Measurements from ENCODE around the gene TMUB2.

Gene TMUB2

DNA sequence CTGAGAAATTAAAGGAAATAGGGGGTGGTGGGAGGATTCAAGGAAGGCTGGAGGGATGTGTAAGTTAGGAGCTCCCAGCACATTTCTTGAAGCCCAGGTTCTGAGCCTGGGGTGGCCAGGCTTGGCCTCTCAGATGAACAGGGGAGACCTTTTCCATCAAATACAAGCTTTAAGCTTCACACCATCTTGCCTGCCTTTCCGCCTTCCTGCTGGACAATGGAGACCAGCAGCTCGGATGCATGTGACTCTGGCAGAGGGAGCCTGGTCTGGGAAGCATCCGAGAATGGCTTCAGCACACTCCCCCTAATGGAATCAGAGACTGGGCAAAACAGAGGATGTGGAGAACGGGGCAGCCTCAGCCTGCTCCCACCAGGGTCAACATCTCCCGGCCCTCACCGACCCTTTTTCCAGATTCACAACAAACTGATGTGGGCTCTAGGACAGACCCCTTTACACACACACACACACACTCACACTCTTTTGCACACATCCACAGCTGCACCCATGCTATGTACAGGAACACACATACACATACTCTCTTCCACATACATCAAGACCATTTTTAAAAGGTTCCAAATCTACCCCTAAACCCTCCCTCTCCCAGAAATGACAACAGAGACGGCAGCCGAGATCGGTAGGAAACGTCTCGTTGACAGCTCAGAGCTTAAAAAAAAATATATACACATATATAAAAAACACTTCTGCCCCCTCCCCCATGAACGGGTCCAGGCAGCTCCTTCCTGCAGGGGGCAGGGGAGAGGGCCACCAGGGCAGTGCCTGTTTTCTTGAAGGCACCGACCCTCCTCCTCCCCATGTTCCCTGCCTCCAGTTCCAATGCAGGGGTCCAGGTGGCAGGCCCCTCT lies 19.4 kb downstream of the TMUB2 start:
- peaks cover 6% of the 10 kb centered on the region; the same call in 1 of the 2 replicates for H3K79me2 ChIP-seq (ENCODE audit: low read length)
- H3K27ac ChIP-seq (ENCODE audit: low read length): no peak overlapping the region
- no peak overlapping the region for H3K9ac ChIP-seq (ENCODE audit: low read length)
- H2AFZ ChIP-seq (ENCODE audit: low read depth, low read length): no peak overlapping the region
- H3K4me2 ChIP-seq (ENCODE audit: low read length): no peak overlapping the region
- H3K4me1 ChIP-seq (ENCODE audit: low read length): peaks cover 28% of the 10 kb centered on the region
- peaks cover 29% of the 10 kb centered on the region for H3K36me3 ChIP-seq (replicated peaks; ENCODE audit: low read depth, low read length)
- H3K4me3 ChIP-seq (ENCODE audit: low read length): no peak overlapping the region
- H4K20me1 ChIP-seq (ENCODE audit: insufficient read depth, low read length): no peaks in the 10 kb centered on the region
- TF ChIP-seq CTCF (IDR thresholded peaks at IDR 0.05; ENCODE audit: low read depth, low read length): no peak
- TF ChIP-seq EZH2phosphoT487 (IDR thresholded peaks at IDR 0.05; ENCODE audit: low read depth): no peak
- no peaks in the 10 kb centered on the region for H3K9me3 ChIP-seq (ENCODE audit: insufficient read depth, low read length)
- H3K27me3 ChIP-seq (ENCODE audit: low read depth, low read length): no peaks in the 10 kb centered on the region

DNA sequence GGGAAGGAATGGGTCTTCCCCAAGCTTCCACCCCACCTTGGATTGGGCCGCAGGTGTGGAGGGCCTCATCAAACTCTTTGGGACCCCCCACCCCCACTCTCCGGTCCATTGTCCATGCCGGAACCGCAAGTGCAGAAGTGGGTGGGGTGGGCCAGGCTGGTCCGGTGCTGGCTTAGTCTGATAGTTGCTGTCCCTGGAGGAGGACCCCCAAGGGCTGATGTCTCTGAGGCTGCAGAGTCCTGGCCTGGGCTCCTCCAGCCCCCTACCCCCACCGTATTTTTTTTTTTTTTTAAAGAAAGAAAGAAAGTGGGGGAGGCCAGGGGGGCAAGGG lies 20.0 kb downstream of the TMUB2 start:
- no peak for TF ChIP-seq CTCF (IDR thresholded peaks at IDR 0.05; ENCODE audit: low read depth, low read length)
- no peak overlapping the region for H3K27ac ChIP-seq (ENCODE audit: low read length)
- no peak overlapping the region for H2AFZ ChIP-seq (ENCODE audit: low read depth, low read length)
- H3K4me1 ChIP-seq (ENCODE audit: low read length): peaks cover 32% of the 10 kb centered on the region
- H3K9me3 ChIP-seq (ENCODE audit: insufficient read depth, low read length): no peaks in the 10 kb centered on the region
- H3K36me3 ChIP-seq (replicated peaks; ENCODE audit: low read depth, low read length): peaks cover 35% of the 10 kb centered on the region
- H3K27me3 ChIP-seq (ENCODE audit: low read depth, low read length): no peaks in the 10 kb centered on the region
- H4K20me1 ChIP-seq (ENCODE audit: insufficient read depth, low read length): no peaks in the 10 kb centered on the region
- peaks cover 5% of the 10 kb centered on the region; the same call in 1 of the 2 replicates for H3K79me2 ChIP-seq (ENCODE audit: low read length)
- H3K4me2 ChIP-seq (ENCODE audit: low read length): no peak overlapping the region
- H3K9ac ChIP-seq (ENCODE audit: low read length): no peak overlapping the region
- H3K4me3 ChIP-seq (ENCODE audit: low read length): no peak overlapping the region

- peaks cover 33% of the 10 kb centered on the region for H3K4me1 ChIP-seq (ENCODE audit: low read length)
- TF ChIP-seq EZH2phosphoT487 (IDR thresholded peaks at IDR 0.05; ENCODE audit: low read depth): no peak
- no peak for TF ChIP-seq CTCF (IDR thresholded peaks at IDR 0.05; ENCODE audit: low read depth, low read length)
- H3K79me2 ChIP-seq (ENCODE audit: low read length): peaks cover 5% of the 10 kb centered on the region; the same call in 1 of the 2 replicates
- no peak overlapping the region for H3K27ac ChIP-seq (ENCODE audit: low read length)
- no peak overlapping the region for H3K4me3 ChIP-seq (ENCODE audit: low read length)
- no peak overlapping the region for H3K9ac ChIP-seq (ENCODE audit: low read length)
- peaks cover 35% of the 10 kb centered on the region for H3K36me3 ChIP-seq (replicated peaks; ENCODE audit: low read depth, low read length)
- no peak overlapping the region for H2AFZ ChIP-seq (ENCODE audit: low read depth, low read length)
- H3K27me3 ChIP-seq (ENCODE audit: low read depth, low read length): no peaks in the 10 kb centered on the region
- no peaks in the 10 kb centered on the region for H4K20me1 ChIP-seq (ENCODE audit: insufficient read depth, low read length)
- no peak overlapping the region for H3K4me2 ChIP-seq (ENCODE audit: low read length)
- no peaks in the 10 kb centered on the region for H3K9me3 ChIP-seq (ENCODE audit: insufficient read depth, low read length)
Observed at GRCh38 chr17:44207319-44207718, 20.5 kb downstream of the TMUB2 start.

DNA sequence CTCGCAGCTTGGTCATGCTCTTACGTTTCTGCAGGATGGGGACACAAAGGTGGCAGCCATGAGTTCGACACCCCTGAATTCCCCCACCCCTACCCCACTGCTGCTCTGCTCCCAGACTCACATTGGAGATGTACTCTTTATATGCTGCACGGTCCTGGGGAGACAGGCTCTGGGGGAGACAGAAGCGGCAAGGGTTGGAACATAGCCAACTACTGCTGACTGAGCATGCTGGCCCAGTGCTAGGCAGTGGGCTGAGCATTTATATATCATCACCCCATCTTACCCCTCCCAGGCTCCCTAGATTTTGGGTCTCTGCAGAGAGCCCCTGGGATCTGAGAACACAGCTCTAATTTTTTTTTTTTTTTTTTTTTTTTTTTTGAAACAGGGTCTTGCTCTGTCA lies 21.0 kb downstream of the TMUB2 start:
- TF ChIP-seq CTCF (IDR thresholded peaks at IDR 0.05; ENCODE audit: low read depth, low read length) (no peak), EZH2phosphoT487 (IDR thresholded peaks at IDR 0.05; ENCODE audit: low read depth) (no peak)
- H3K36me3 ChIP-seq (replicated peaks; ENCODE audit: low read depth, low read length): peaks cover 37% of the 10 kb centered on the region
- H3K9me3 ChIP-seq (ENCODE audit: insufficient read depth, low read length): no peaks in the 10 kb centered on the region
- H3K4me3 ChIP-seq (ENCODE audit: low read length): no peak overlapping the region
- peaks cover 33% of the 10 kb centered on the region for H3K4me1 ChIP-seq (ENCODE audit: low read length)
- H3K9ac ChIP-seq (ENCODE audit: low read length): no peak overlapping the region
- no peaks in the 10 kb centered on the region for H4K20me1 ChIP-seq (ENCODE audit: insufficient read depth, low read length)
- no peak overlapping the region for H3K27ac ChIP-seq (ENCODE audit: low read length)
- no peak overlapping the region for H3K4me2 ChIP-seq (ENCODE audit: low read length)
- H3K27me3 ChIP-seq (ENCODE audit: low read depth, low read length): no peaks in the 10 kb centered on the region
- H2AFZ ChIP-seq (ENCODE audit: low read depth, low read length): no peak overlapping the region
- H3K79me2 ChIP-seq (ENCODE audit: low read length): peaks cover 5% of the 10 kb centered on the region; the same call in 1 of the 2 replicates
